Ascending aorta (tissue), 2 donors: ENCODE results near the gene COA5. TPM values are rescaled to one million over a fixed set of nuclear protein-coding genes. Genes with fewer than 3 reads are reported as not detected.

ENCODE experiments used
- DNase-seq, 2 donors: peaks; one replicate each; pipeline ENCODE4 v3.0.0-alpha.2; 2019; ENCODE audit warnings: low spot score in 2 of 2
- H3K27ac ChIP-seq, 2 donors: fragments of 200-600 bp; sonication (generic); one replicate each; pipeline ENCODE4 v1.5.1; 2016 to 2017; ENCODE audit warnings: mild to moderate bottlenecking in 1 of 2
- H3K27me3 ChIP-seq: fragments of 200-600 bp; sonication (generic); one replicate; pipeline ENCODE4 v1.5.1; 2017
- H3K36me3 ChIP-seq, 2 donors: fragments of 200-600 bp; sonication (generic); one replicate each; pipeline ENCODE4 v1.5.1; 2016
- H3K4me1 ChIP-seq, 2 donors: fragments of 200-600 bp; sonication (generic); one replicate each; pipeline ENCODE4 v1.5.1; 2016 to 2017; ENCODE audit warnings: mild to moderate bottlenecking in 1 of 2
- H3K4me3 ChIP-seq, 2 donors: fragments of 200-600 bp; sonication (generic); one replicate each; pipeline ENCODE4 v1.5.1; 2016 to 2017; ENCODE audit warnings: mild to moderate bottlenecking in 1 of 2
- H3K9me3 ChIP-seq, 2 donors: fragments of 200-600 bp; sonication (generic); one replicate each; pipeline ENCODE4 v1.5.1; 2016
- CTCF ChIP-seq, 3 experiments: fragments of 200-600 bp in 2 of 3; fragments of 450-650 bp in 1 of 3; sonication (generic) in 2 of 3; IDR thresholded peaks; one replicate each; pipeline ENCODE4 v1.5.1; 2016 to 2019; ENCODE audit warnings: antibody characterized with exemption in 3 of 3, mild to moderate bottlenecking in 1 of 3, moderate library complexity in 1 of 3
- intact Hi-C: fragments of 100-400 bp; cut with DNase I; formaldehyde crosslinking; loops from one replicate; pipeline ENCODE4 v1.15.1; 2023
- total RNA-seq: library from RNA; depleted of rRNA; stranded (reverse); fragments of >200 nt; gene quantifications from one replicate; pipeline ENCODE4 v1.1.0, GENCODE V29; 2016

Gene COA5
- total RNA-seq, 1 donor from 2014 or later = 86.3 TPM

- H3K27me3 ChIP-seq = no peaks in the 10 kb centered on the region
- no peak for DNase-seq
- no peaks in the 10 kb centered on the region for H3K9me3 ChIP-seq
- no peak overlapping the region for H3K4me3 ChIP-seq
- TF ChIP-seq CTCF (IDR thresholded peaks at IDR 0.05) = no peak
- intact Hi-C loops = no loop called here
- peaks cover 12 to 56% of the 10 kb centered on the region in 2 donors for H3K36me3 ChIP-seq
- no peaks in the 10 kb centered on the region for H3K4me1 ChIP-seq
- no peak overlapping the region for H3K27ac ChIP-seq
Observed at GRCh38 chr2:98583276-98583675, 25.0 kb downstream of the COA5 start.

- Histone ChIP-seq H3K9me3 (no peaks in the 10 kb centered on the region), H3K27me3 (no peaks in the 10 kb centered on the region), H3K4me3 (no peak overlapping the region), H3K27ac (no peak overlapping the region), H3K36me3 (peaks cover 12 to 60% of the 10 kb centered on the region in 2 donors), H3K4me1 (no peaks in the 10 kb centered on the region)
- TF ChIP-seq CTCF (IDR thresholded peaks at IDR 0.05) = no peak
- intact Hi-C loops = no loop called here
- DNase-seq = no peak
Observed at GRCh38 chr2:98582523-98582922, 25.8 kb downstream of the COA5 start.

GRCh38 chr2:98580656-98581284 lies 27.5 kb downstream of the COA5 start:
- intact Hi-C loops = no loop called here
- Histone ChIP-seq H3K36me3 (peaks cover 24 to 66% of the 10 kb centered on the region in 2 donors), H3K4me3 (no peak overlapping the region), H3K27ac (no peak overlapping the region), H3K4me1 (no peaks in the 10 kb centered on the region), H3K27me3 (no peaks in the 10 kb centered on the region), H3K9me3 (no peaks in the 10 kb centered on the region)
- no peak for TF ChIP-seq CTCF (IDR thresholded peaks at IDR 0.05)
- no peak for DNase-seq

GRCh38 chr2:98579926-98580325 lies 28.4 kb downstream of the COA5 start:
- Histone ChIP-seq H3K9me3 (no peaks in the 10 kb centered on the region), H3K27me3 (no peaks in the 10 kb centered on the region), H3K27ac (no peak overlapping the region), H3K36me3 (peaks cover 24 to 70% of the 10 kb centered on the region in 2 donors), H3K4me1 (no peaks in the 10 kb centered on the region), H3K4me3 (no peak overlapping the region)
- intact Hi-C loops = no loop called here
- DNase-seq = no peak
- TF ChIP-seq CTCF (IDR thresholded peaks at IDR 0.05) = no peak

GRCh38 chr2:98578231-98578630 lies 30.1 kb downstream of the COA5 start:
- H3K9me3 ChIP-seq = no peaks in the 10 kb centered on the region
- no peak for TF ChIP-seq CTCF (IDR thresholded peaks at IDR 0.05)
- H3K27me3 ChIP-seq = no peaks in the 10 kb centered on the region
- no peak overlapping the region for H3K27ac ChIP-seq
- peaks cover 34 to 59% of the 10 kb centered on the region in 2 donors for H3K36me3 ChIP-seq
- no peak for DNase-seq
- intact Hi-C loops = no loop called here
- no peak overlapping the region for H3K4me3 ChIP-seq
- no peaks in the 10 kb centered on the region for H3K4me1 ChIP-seq

GRCh38 chr2:98577313-98577712 lies 31.0 kb downstream of the COA5 start:
- Histone ChIP-seq H3K4me1 (no peaks in the 10 kb centered on the region), H3K27ac (no peak overlapping the region), H3K9me3 (no peaks in the 10 kb centered on the region), H3K36me3 (peaks cover 35 to 59% of the 10 kb centered on the region in 2 donors), H3K27me3 (no peaks in the 10 kb centered on the region), H3K4me3 (no peak overlapping the region)
- intact Hi-C loops = no loop called here
- TF ChIP-seq CTCF (IDR thresholded peaks at IDR 0.05) = no peak
- DNase-seq = no peak
